ENCODE data around the gene TEX12. TPM values are rescaled to one million over a fixed set of nuclear protein-coding genes. Genes with fewer than 3 reads are reported as not detected.
A peak's percentile ranks its signal among the peaks of the same experiment; 100 is the strongest.

The TEX12 gene
- total RNA-seq, 3 donors from 2014 or later: 0.52 to 0.80 (median 0.60) TPM

DNA sequence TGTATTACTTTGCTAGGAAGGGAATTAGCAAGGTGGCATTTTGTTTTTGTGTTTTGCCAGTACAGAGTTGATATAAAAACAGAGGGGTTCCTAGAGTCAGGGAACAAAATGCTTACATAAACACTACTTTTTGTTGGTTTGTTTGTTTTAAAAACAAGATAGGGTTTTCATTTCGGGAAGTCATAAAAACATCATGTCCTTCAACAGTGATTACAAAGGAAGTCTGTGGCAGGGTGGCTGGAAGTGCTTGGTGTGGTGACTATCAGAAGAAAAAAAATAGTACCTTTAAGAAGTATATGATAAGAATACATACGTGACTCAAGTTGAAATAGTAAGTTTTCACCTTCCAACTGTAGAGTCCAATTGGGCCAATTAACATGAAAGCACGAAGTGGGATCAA, 2.1 kb upstream of the TEX12 start:
- no peak overlapping the region for H3K4me3 ChIP-seq

DNA sequence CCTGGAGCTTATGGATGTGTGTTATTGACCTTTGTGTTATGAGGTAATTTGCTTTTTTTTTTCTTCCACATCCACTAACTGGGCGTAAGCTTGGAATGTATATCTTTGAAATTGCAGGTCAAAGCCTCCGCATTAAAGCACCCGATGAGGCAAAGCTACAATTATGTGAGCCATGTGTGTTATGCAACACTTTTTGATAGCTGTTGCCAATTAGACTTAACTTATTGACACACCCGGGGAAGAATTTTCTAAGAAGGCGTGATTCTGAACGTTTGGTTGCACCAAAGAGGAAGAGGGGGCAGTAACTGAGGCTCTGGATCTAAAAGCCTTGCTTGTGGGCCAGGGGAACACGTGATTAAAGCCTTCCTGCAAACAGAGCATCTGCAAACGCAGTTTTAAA, 610 bp upstream of the TEX12 start:
- TF ChIP-seq CTCF (IDR thresholded peaks at IDR 0.05): no peak
- intact Hi-C loops (cut with DNase I, micrococcal nuclease): no loop called here
- Histone ChIP-seq H3K4me3 (no peak overlapping the region), H3K4me1 (ENCODE audit: low read depth) (peaks cover 2% of the 10 kb centered on the region), H3K36me3 (ENCODE audit: low read depth) (no peaks in the 10 kb centered on the region), H3K9me3 (no peaks in the 10 kb centered on the region)
- DNase-seq (peak in 1 of 3 donors; percentile 65), ATAC-seq (peak; percentile 77)

More for the DNA sequence above, 2.1 kb upstream of the TEX12 start:
- no peak for DNase-seq
- H3K36me3 ChIP-seq (ENCODE audit: low read depth): no peaks in the 10 kb centered on the region
- H3K4me1 ChIP-seq (ENCODE audit: low read depth): peaks cover 2% of the 10 kb centered on the region
- ATAC-seq: no peak
- no peaks in the 10 kb centered on the region for H3K9me3 ChIP-seq
- no peak for TF ChIP-seq CTCF (IDR thresholded peaks at IDR 0.05)
- intact Hi-C loops (cut with DNase I, micrococcal nuclease): no loop called here

DNA sequence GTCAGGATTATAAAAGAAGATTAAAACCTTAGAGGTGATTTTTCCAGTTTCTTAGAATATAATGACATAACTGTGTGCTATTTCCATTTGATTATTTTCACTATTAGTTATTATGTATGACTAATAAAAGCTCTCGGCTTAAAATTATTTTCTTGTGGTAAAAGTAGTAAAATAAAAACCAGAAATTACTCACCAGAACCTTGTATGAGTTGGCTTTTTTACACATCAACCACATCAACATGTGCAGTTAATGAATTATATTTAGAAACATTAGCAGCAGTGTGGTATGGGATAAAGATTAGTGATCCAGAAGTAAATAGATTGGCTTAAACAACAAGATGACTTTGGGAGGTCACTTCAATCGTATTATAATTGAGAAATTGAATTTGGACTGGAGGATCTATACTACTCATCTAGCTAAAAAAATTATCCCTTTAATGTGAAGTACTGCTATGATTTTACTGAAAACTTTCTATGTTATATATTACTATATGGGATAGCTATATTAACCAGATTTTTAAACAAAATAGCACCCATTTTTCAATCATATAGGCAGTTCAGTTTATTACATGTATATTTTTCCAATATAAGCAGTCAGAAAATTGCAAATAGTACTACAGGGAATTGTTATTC, 5.3 kb downstream of the TEX12 start:
- DNase-seq: no peak
- TF ChIP-seq CTCF (IDR thresholded peaks at IDR 0.05): no peak
- Histone ChIP-seq H3K4me1 (ENCODE audit: low read depth) (peaks cover 3% of the 10 kb centered on the region), H3K9me3 (no peaks in the 10 kb centered on the region), H3K36me3 (ENCODE audit: low read depth) (no peaks in the 10 kb centered on the region), H3K4me3 (no peak overlapping the region)
- ATAC-seq: no peak
- intact Hi-C loops (cut with DNase I, micrococcal nuclease): loop anchor here (10.0 kb wide), 1 partner anchor 58 kb away; no protein-coding TSS in a partner anchor

- no peaks in the 10 kb centered on the region for H3K36me3 ChIP-seq (ENCODE audit: low read depth)
- ATAC-seq: no peak
- H3K4me3 ChIP-seq: no peak overlapping the region
- DNase-seq: no peak
- no peaks in the 10 kb centered on the region for H3K9me3 ChIP-seq
- intact Hi-C loops (cut with DNase I, micrococcal nuclease): loop anchor here (10.0 kb wide), 1 partner anchor 58 kb away; no protein-coding TSS in a partner anchor
- peaks cover 3% of the 10 kb centered on the region for H3K4me1 ChIP-seq (ENCODE audit: low read depth)
- no peak for TF ChIP-seq CTCF (IDR thresholded peaks at IDR 0.05)
Measured at GRCh38 chr11:112173152-112173551, 6.0 kb downstream of the TEX12 start.

DNA sequence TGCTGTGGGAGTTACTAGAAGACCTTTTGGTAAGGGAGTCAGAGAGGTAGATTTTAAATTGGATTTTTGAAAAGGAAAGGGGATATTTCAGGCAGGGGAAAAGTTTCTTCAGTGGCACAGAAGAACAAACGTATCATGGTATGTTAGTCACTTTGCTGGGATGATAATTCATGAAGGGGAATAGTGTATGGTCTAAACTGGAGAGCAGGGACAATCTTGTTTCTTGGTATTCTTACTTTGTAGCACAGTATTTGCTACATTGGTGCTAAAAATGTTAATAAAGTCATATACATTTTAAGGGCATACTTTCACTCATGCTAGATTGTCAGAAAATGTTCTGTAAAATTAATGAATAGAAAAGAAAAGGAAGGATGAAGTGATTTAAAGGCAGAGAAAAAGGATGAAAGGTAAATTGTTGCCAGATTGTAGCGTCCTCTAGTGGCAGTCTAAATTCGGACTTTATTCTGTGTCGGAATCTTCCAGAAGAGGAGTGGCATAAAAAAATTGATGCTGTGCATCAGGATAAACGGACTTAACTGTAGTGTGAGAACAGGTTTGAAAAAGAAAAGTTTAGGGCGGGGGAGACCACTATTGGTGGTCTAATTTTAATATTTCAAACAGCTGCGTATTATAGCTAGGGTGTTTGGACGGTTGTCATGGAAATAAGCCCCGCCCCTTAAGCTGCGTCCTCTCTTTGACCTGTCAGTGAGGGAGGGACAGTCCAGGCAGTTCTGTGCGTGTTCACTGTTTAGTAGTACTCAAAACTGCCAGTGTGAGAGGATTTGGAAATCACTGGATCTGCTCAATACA, 7.8 kb downstream of the TEX12 start, which contains the start of gene BCO2:
Gene BCO2, plus strand, starts transcription at position 724 of the 810 bp plus-strand sequence. CDS start 90 bp downstream, outside the sequence.
- DNase-seq (peak; percentile 73 to 90 (median 75)), ATAC-seq (peak; percentile 97)
- Histone ChIP-seq H3K4me1 (ENCODE audit: low read depth) (peaks cover 3% of the 10 kb centered on the region), H3K36me3 (ENCODE audit: low read depth) (no peaks in the 10 kb centered on the region), H3K9me3 (no peaks in the 10 kb centered on the region), H3K4me3 (no peak within 1 kb of the TSS)
- intact Hi-C loops (cut with DNase I, micrococcal nuclease): loop anchor here (10.0 kb wide), 1 partner anchor 60 kb away; no protein-coding TSS in a partner anchor
- peak; percentile 53 for TF ChIP-seq CTCF (IDR thresholded peaks at IDR 0.05)

Data from mucosa of descending colon (tissue), 3 donors.